GM10847 (cell line): ENCODE data around the gene H2BW1.
"Not testable (repeated sequence)": the region's sequence is repeated elsewhere in the genome, so short reads cannot be mapped to it uniquely, and the experiment has no call there.

Source experiments
- POLR2A ChIP-seq: IDR thresholded peaks from 2 replicates; pipeline ENCODE4 v1.6.1; 2011; ENCODE audit not compliant: insufficient read length; ENCODE audit errors: extremely low read depth

H2BW1 gene, protein sequence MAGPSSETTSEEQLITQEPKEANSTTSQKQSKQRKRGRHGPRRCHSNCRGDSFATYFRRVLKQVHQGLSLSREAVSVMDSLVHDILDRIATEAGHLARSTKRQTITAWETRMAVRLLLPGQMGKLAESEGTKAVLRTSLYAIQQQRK

DNA sequence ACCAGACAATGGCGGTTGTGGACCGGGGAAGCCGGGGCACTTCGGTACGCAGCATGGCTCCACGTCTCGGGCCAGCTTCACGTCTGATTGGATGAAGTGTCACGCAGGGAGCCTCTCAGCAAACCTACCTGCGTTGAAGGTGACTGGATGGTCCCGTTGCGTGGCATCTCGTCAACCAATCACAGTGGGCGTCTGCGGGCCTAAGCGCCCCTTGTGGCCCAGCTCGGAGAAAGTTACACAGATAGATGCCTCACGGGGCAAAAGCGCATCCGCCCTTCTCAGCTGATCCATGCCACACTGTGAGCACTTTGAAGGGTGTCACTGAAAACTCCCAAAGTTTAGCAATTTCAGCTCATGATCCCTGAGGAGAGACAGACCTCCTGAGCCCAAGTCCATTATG is at the start of gene H2BW1:
Gene H2BW1, minus strand, starts transcription at position 103 of the 400 bp plus-strand sequence. CDS start 132 bp downstream, outside the sequence.
- TF ChIP-seq POLR2A = no peak

DNA sequence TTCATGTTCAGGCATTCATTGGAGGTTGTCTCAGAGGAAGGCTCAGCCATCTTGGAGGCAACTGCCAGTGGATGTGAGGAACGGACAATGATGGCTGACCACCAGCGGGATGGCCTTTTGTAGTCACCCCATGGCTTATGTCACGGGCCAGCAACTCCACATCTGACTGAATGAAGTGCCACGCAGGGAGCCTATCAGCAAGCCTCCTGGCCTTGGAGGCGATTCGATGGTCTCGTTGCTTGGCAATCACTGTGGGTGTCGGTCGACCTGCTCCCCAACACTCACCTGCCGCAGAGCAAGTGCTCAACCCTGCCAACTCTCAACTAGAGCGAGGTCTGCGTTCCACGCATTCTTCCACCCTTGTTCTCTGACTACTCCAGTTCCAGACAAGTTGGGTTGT is 33.7 kb upstream of the H2BW1 start:
- no peak for TF ChIP-seq POLR2A

DNA sequence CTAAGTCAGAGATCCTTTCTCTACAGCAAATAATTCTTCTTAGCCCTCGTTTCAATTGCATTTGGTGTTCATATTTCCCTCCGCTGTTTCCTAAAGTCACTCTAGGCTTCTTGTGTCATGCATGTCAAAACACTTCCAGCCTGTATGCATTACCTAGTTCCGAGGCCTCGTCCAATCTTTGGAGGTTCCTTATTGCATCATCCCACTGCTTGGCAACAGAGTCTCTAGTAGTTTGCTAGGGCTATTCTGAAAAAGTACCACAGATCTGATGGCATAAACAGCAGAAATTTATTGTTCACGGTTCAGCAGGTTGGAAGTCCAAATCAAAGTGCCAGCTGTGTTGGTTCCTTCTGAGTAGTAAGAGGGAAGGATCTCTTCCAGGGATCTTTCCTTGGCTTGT is 32.1 kb upstream of the H2BW1 start:
- no peak for TF ChIP-seq POLR2A

DNA sequence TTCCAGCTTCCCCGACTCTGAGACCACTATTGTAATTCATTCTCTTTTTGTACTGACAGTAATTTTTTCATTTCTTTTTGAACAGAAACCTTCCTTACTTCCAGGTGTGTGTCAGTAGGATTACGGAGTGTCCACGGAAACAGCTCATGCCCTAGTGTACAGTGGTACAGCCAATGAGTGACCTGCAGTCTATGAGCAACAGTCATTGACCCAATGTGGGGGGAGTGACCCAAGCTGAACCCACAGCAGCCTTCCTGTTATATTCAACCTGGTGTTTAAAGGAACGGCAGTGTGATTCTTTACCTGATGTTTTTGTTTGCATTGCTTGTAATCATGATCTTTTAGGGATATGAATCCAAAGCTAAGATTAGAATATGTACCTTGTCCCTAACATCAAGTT is 27.5 kb upstream of the H2BW1 start:
- TF ChIP-seq POLR2A = no peak

DNA sequence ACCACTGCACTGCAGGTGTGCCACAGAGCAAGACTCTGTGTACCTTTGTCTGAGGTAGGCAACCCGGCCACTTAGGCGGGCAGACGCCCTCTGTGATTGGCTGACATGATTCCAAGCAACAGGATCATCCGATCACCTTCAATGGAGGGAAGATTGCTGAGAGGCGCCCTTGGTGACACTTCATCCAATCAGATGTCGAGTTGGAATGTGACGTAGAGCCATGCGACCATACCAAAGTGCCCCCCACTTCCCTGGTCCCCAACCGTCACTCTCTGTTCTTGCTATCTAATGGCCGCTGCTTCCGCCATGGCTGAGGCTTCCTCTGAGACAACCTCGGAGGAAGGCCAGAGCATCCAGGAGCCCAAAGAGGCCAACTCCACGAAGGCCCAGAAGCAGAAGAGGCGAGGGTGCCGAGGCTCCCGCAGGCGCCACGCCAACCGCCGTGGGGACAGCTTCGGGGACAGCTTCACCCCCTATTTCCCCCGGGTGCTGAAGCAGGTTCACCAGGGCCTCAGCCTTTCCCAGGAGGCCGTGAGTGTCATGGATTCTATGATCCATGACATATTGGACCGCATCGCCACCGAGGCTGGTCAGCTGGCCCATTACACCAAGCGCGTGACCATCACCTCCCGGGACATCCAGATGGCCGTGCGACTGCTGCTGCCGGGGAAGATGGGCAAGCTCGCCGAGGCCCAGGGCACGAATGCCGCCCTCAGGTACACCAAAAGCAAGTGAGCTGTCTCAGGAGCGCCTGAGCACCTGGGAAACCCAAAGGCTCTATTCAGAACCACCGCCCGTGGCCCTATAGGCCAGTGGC is 26.4 kb upstream of the H2BW1 start, which contains the start of gene H2BW2:
Gene H2BW2, plus strand, starts transcription at position 268 of the 817 bp plus-strand sequence. Its CDS starts 39 bp downstream, at position 307.
- TF ChIP-seq POLR2A = no peak

DNA sequence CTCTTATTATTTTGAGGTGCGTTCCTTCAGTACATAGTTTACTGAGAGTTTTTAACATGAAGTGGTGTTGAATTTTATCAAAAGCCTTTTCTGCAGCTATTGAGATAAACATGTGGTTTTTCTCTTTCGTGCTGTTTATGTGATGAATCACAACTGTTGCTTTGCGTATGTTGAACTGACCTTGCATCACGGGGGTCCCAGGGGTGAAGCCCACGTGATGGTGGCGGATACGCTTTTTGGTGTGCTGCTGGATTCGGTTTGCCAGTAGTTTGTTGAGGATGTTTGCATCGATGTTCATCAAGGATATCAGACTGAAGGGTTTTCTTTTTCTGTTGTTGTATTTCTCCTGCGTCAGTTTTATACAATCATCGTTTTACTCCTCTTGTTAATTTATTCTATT is 4.6 kb upstream of the H2BW1 start:
- TF ChIP-seq POLR2A = no peak

DNA sequence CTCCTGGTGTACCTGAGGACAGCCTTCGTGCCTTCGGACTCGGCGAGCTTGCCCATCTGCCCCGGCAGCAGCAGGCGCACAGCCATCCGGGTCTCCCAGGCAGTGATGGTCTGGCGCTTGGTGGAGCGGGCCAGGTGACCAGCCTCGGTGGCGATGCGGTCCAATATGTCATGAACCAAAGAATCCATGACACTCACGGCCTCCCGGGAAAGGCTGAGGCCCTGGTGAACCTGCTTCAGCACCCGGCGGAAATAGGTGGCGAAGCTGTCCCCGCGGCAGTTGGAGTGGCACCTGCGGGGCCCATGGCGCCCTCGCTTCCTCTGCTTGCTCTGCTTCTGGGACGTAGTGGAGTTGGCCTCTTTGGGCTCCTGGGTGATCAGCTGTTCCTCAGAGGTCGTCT is 350 bp downstream of the H2BW1 start:
- no peak for TF ChIP-seq POLR2A

DNA sequence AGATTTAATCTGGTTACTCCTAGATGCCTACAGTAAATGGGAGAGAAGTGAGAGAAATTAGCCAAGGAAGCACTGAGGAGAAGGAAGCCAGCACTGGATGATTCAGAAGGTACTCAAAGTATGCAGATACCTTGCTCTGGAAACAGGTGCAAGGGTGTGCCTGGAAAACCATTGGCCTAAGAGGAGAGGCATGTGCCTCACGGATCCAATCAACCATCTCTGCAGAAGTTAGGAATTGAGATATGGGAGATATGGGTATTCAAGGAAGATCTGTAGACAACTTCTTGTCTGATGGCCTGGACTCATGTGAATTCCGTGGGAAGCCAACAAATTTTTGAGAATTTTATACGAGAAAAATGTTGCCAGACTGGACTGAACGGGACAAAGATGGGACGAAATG is 4.7 kb downstream of the H2BW1 start:
- no peak for TF ChIP-seq POLR2A

DNA sequence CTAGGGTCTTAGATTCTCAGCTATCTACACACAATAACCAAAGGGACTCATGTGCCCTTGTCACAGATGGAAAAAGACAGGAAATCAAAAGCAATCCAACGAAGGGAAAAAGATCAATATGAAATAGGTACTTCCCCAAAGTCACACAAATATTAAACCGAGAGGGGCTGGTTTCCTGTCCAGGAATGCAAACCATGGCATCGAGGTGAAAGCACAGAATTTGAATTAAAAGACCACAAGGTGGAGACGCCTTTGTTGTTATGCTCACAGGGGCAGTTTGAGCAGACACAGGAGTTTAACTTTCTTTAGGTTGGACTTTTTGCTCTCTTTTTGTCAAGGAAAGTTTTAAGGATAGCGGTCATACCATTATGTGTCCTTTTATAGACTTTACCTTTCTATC is 14.3 kb downstream of the H2BW1 start:
- TF ChIP-seq POLR2A = no peak

DNA sequence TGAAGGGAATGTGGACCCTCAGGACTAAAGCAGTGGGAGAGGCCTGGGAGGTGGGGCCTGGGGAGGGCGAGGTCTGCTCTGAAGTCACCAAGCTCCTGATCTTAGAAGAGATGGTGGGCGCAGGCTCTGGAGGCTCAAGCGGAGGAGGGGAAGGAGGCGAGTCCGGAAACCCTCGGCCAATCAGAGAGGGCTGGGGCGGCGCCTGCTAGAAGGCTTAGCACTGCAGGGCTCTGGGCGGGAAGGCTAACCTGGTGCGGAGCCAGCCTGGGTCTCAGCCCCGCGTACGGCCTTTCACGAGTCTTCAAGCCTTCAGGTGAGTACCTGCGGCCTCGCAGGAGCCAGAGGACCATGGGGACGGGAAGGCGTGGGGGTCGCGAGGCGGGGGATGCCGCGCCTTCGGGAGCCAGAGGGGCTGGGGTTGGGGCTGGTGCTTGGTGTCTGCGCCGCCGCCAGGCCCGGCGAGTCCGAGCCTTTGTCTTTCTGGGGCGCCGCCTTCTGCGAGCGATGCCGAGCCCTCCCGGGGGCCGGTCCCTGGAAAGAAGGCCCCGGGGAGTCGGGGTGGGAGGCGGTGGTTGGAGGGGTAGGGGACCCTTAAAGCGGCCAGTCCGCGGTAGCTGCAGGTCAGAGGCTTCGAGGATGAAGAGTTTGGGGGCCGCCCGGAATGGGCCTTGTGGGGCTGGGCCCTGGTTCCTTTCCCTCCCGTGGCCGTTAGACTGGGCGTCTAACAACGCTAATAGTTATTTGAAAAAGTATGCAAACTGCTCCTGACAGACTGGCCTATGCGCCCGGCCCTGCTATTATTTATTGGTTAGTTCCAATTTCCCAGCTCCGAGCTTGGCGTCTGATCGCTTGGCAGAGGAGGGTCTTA is 50.9 kb downstream of the H2BW1 start, which contains the start of gene TMSB15B:
Gene TMSB15B, plus strand, starts transcription at position 217 of the 868 bp plus-strand sequence.
- not testable (repeated sequence) for TF ChIP-seq POLR2A
